LNCaP clone FGC (cell line): ENCODE results near the gene TADA2A.

Experiments
- DNase-seq: peaks from one replicate; pipeline ENCODE4 v3.0.0-alpha.2; 2011; ENCODE audit warnings: low read depth
- H3K4me3 ChIP-seq: 2 replicates; pipeline ENCODE4 v1.5.1; 2011; ENCODE audit warnings: mild to moderate bottlenecking, low read depth, low read length, control low read depth
- CTCF ChIP-seq: IDR thresholded peaks from 2 replicates; pipeline ENCODE4 v1.5.1; 2012; ENCODE audit warnings: mild to moderate bottlenecking; ENCODE audit not compliant: control insufficient read depth, insufficient read depth; ENCODE audit errors: extremely low read depth

Gene TADA2A

DNA sequence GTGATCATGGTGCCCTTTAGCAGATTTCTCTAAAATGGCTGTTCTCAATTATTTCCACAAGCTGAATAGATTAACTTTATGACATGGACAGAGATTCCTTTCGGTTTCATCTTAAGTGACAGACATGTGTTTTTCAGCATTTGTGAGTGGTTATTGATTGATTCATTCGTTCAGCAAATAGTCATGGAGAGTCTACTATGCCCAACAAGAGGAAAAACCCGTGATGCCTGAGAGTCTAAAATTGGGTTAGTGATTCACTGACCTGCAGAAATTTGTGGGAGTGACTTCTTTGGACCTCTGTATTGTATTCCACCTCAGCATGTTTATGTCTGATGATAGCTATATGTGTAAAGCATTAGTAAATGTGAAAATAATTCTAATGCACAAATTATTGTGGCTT is 55.0 kb downstream of the TADA2A start:
- TF ChIP-seq CTCF: no peak
- H3K4me3 ChIP-seq: no peak overlapping the region
- no peak for DNase-seq

DNA sequence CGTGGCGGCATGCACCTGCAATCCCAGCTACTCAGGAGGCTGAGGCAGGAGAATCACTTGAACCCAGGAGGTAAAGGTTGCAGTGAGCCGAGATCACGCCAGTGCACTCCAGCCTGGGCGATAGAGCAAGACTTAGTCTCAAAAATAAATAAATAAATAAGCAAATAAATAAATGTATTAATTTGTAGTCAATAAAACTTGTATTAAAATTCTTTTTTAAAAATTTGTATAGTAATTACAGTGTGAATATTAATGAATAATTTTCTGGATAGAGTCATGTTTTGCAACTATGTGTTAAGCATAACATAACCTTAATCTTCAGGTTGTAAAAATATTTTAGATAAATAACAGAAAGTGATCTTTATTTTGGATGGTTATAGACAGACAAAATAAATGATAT is 55.8 kb downstream of the TADA2A start:
- DNase-seq: no peak
- no peak for TF ChIP-seq CTCF

GRCh38 chr17:37463039-37463438 is 56.4 kb downstream of the TADA2A start:
- DNase-seq: no peak
- no peak for TF ChIP-seq CTCF
- H3K4me3 ChIP-seq: no peak overlapping the region

More for the DNA sequence above, 55.8 kb downstream of the TADA2A start:
- H3K4me3 ChIP-seq: no peak overlapping the region

DNA sequence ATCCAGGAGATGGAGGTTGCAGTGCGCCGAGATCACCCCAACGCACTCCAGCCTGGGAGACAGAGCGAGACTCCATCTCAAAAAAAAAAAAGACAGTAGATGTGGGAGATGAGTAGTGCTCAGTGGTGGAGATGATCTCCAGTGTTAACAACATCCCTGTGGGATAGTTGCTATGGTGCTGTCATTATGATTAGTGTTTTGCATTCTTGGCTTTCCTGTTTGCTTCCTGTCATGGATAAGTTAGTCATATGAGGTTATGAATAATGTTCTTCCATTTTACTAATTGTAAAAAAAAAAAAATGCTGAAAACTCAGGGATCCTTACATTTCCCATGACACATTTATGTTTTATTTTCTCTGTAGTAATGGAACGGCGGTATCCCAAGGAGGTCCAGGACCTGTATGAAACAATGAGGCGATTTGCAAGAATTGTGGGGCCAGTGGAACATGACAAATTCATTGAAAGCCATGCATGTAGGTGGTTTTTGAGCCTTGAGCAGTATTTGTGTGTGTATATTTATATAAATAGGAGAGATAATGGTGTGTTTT is 58.5 kb downstream of the TADA2A start:
- no peak for TF ChIP-seq CTCF
- no peak overlapping the region for H3K4me3 ChIP-seq
- no peak for DNase-seq

DNA sequence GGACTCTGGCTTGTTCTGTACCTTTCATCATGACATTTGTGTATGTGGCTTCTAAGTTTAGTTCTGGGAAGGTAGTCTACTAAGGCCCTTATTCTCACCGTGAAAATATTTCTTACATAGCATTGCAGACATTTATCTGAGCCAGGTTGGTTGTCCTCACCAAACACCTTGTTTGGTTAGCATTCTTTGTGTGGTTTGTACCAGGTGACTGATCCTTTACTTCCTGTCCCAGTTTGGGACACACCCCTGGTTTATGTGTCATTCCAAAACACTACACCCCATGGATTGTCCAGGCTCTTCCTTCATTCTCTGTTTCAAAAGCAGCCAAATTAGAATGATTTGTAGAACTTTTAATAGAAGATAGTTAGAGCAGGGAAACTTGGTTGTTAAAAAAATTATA is 59.8 kb downstream of the TADA2A start:
- TF ChIP-seq CTCF: no peak
- H3K4me3 ChIP-seq: no peak overlapping the region

DNA sequence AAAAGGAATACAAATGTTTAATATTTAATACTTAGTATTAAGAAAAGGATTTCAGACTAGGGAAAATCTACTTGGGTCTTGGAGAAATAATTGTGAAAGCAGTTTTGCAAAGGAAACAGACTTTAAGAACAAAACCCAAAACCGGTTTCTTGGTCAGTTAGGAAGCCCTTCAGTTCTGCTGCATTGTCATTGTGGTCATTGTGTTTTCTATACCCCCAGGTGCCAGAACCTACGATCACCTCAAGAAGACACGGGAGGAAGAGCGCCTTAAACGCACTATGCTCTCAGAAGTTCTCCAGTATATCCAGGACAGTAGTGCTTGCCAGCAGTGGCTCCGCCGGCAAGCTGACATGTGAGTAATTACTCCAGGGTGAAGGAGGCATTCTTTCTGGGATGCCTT is 63.5 kb downstream of the TADA2A start:
- no peak for DNase-seq
- no peak for TF ChIP-seq CTCF
- H3K4me3 ChIP-seq: no peak overlapping the region

More for the DNA sequence above, 59.8 kb downstream of the TADA2A start:
- DNase-seq: no peak

- H3K4me3 ChIP-seq: no peak overlapping the region
- no peak for DNase-seq
- TF ChIP-seq CTCF: no peak
Measured at GRCh38 chr17:37475731-37476420, 69.2 kb downstream of the TADA2A start.
